WI38 (cell line): ENCODE measurements around the gene SHROOM3.

Experiments
- H3K4me3 ChIP-seq: 2 replicates; pipeline ENCODE4 v1.5.1; 2011; ENCODE audit warnings: low read depth, mild to moderate bottlenecking, control low read depth, low read length
- CTCF ChIP-seq: IDR thresholded peaks from 2 replicates; pipeline ENCODE4 v1.5.1; 2012; ENCODE audit warnings: low read depth, mild to moderate bottlenecking, control low read depth, low read length

SHROOM3 gene

DNA sequence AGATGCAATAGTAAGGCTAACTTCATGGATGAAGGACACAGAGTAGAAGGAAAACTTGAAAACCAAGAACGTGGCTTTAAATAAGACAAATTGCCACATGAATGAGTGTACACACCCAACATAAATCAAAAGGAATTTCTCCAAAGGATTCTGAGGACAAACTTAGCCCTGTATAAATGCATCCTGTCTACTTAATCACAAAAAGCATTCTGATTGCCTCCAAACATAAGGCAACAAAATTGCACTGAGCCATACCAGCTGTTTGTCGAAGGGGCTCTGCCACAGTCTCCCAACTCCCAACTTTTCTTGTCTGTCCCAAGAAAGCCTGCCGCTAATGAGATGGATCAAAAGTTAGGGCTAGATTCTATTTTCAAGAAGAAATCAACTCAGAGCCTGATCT, 268.6 kb downstream of the SHROOM3 start:
- no peak for TF ChIP-seq CTCF
- H3K4me3 ChIP-seq: no peak overlapping the region

DNA sequence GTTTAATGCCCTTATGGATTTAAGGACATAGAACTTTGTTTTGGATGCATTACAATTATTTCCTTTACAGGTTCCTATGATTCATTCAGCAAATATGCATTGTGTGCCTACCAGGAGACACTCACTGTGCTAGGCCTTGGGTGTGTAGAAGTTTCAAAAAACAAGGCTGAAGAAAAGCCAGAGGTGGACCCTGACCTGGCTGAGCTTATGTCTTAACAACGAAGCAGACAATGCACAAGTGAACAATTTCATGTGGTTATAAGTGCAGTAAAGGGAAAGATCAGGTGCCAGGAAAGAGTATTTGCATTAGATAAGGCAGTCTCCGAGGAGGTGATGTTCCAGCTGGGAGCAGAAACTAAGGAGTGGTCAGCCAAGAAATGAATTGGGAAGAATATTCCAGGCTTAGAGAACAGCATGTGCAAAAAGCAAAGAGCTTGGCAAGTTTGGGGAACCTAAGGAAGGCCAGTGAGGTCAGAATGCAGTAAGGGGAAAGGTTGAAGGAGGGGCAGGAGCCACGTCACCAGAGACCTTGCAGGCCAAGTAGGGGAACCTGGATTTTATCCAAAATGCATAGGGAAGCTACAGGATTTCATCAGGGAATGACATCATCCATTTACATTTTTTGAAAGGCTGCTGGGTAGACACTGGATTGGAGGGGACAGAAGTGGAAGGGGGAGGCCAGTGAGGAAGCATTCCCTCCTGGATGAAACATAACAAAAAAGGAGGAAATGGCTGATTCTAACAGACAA, 269.3 kb downstream of the SHROOM3 start:
- TF ChIP-seq CTCF: no peak
- H3K4me3 ChIP-seq: no peak overlapping the region

GRCh38 chr4:76705472-76705871, 270.4 kb downstream of the SHROOM3 start:
- TF ChIP-seq CTCF: no peak
- no peak overlapping the region for H3K4me3 ChIP-seq

DNA sequence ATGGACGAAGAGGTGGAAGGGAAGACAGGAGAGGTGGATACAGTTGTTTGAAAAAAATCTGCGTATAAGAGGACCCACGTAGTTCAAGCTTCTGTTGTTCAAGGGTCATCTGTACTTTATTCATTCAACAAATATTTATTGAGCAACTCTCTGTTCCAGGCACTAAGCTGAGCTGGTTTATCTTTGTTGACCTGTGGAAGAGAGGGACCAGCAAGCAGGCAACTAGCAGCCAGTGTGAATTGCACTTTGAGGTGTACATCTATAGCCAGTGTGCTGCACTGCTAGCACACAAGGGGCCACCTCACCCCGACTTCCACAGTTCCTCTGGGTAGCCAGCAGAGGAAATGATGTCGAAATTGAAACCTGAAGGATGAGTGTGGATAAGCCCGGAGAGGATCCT, 271.6 kb downstream of the SHROOM3 start:
- no peak for TF ChIP-seq CTCF
- H3K4me3 ChIP-seq: no peak overlapping the region

DNA sequence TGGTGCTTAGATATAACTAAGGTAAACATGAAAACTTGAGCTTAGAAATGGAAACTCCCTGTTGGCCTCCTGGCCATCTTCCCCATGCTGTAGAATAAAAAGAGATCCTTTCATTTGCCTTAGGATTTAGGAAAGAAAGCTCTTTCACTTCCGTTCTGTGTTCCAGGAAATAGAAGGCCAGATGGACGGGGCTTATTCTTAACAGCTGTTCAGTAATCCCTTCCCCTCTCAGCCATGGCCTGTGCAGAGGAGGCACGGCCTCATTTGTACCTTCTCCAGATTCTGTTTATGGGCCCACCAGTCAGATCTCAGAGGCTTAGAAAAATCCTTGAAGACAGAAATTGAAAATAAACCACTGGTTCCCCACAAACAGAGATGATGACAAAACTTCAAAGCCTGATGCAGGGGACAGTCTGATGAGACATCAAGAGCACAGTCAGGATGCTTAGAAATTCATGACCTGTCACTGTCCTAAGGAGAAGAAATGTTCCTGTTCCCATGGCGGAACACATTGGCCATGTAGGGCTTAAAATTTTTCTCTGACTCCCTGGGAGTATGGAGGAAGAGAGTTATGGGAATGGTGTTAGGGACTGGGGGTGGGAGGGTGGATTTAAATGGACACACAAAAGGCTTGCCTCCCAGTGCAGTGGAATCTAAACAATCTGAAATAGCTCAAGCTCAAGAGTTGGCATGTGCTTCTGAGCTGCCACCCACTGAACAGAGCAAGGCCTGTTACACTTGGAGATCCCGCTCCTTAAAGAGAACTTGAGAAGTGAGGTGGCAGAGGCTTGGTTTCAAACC, 274.1 kb downstream of the SHROOM3 start:
- TF ChIP-seq CTCF: no peak
- H3K4me3 ChIP-seq: no peak overlapping the region

DNA sequence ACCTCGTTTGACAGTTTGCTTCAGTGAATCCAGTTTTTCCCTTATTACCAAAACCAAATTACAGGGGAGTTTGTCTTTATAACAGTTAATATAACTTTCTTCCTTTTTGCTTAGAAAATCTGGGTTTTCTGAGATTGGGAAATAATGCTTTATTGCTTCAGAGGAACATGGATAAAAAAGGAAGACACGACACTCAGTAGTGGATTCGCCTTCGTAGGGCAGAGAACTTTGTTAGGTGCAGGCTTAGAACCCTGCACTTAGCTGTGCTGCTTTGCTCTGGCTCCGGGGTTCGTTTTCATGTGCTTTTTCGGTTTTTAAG, 274.7 kb downstream of the SHROOM3 start:
- H3K4me3 ChIP-seq: no peak overlapping the region
- TF ChIP-seq CTCF: no peak

- no peak for TF ChIP-seq CTCF
- no peak overlapping the region for H3K4me3 ChIP-seq
Measured at GRCh38 chr4:76712564-76712963, 277.5 kb downstream of the SHROOM3 start.
